Germinal center (tissue), 1 donor: Measurements from ENCODE around the gene CDK14.

Experiments
- DNase-seq: peaks from one replicate; pipeline ENCODE4 v3.0.0; 2012; ENCODE audit warnings: mixed read lengths, low spot score

The CDK14 gene

GRCh38 chr7:90951986-90952954, 356.1 kb downstream of the CDK14 start:
- DNase-seq, result no peak

GRCh38 chr7:90955641-90956207, 359.6 kb downstream of the CDK14 start:
- no peak for DNase-seq

- no peak for DNase-seq
These were observed 361.8 kb downstream of the CDK14 start for GRCh38 chr7:90957883-90958282.

GRCh38 chr7:90958647-90959046, 362.5 kb downstream of the CDK14 start:
- DNase-seq, result no peak

- DNase-seq, result no peak
These were observed 365.1 kb downstream of the CDK14 start for GRCh38 chr7:90961037-90961725.

GRCh38 chr7:90965211-90965610, 369.1 kb downstream of the CDK14 start:
- no peak for DNase-seq

GRCh38 chr7:90966346-90966745, 370.2 kb downstream of the CDK14 start:
- DNase-seq, result no peak

GRCh38 chr7:90968871-90969270, 372.8 kb downstream of the CDK14 start:
- DNase-seq, result no peak

- no peak for DNase-seq
These were observed 376.9 kb downstream of the CDK14 start for GRCh38 chr7:90972906-90973550.

GRCh38 chr7:90977056-90977455, 380.9 kb downstream of the CDK14 start:
- DNase-seq, result no peak

- no peak for DNase-seq
These were observed 384.4 kb downstream of the CDK14 start for GRCh38 chr7:90980545-90980944.

GRCh38 chr7:90982228-90982627, 386.1 kb downstream of the CDK14 start:
- DNase-seq, result no peak

GRCh38 chr7:90984692-90985091, 388.6 kb downstream of the CDK14 start:
- no peak for DNase-seq

- no peak for DNase-seq
These were observed 392.4 kb downstream of the CDK14 start for GRCh38 chr7:90988516-90988915.

- no peak for DNase-seq
These were observed 393.1 kb downstream of the CDK14 start for GRCh38 chr7:90988996-90989765.

GRCh38 chr7:90994121-90994520, 398.0 kb downstream of the CDK14 start:
- DNase-seq, result no peak

GRCh38 chr7:90994601-90995000, 398.5 kb downstream of the CDK14 start:
- no peak for DNase-seq

- no peak for DNase-seq
These were observed 399.9 kb downstream of the CDK14 start for GRCh38 chr7:90995996-90996395.

- DNase-seq, result no peak
These were observed 404.2 kb downstream of the CDK14 start for GRCh38 chr7:90999989-91000979.

- no peak for DNase-seq
These were observed 408.9 kb downstream of the CDK14 start for GRCh38 chr7:91005024-91005423.
